Muscle of leg (tissue), 11 donors: Measurements from ENCODE around the gene MICU1. TPM values are rescaled to one million over a fixed set of nuclear protein-coding genes. Genes with fewer than 3 reads are reported as not detected.

Experiments
- DNase-seq: peaks from one replicate; pipeline ENCODE4 v3.0.0; 2013
- H3K27ac ChIP-seq: one replicate; pipeline ENCODE4 v1.5.1; 2013; ENCODE audit warnings: mild to moderate bottlenecking, low read length, control low read depth
- H3K27me3 ChIP-seq: one replicate; pipeline ENCODE4 v1.6.1; 2013; ENCODE audit warnings: low read length; ENCODE audit not compliant: control insufficient read depth, insufficient read depth
- H3K36me3 ChIP-seq: one replicate; pipeline ENCODE4 v1.6.1; 2013; ENCODE audit warnings: low read length; ENCODE audit not compliant: control insufficient read depth, insufficient read depth
- H3K4me1 ChIP-seq: one replicate; pipeline ENCODE4 v1.6.1; 2013; ENCODE audit warnings: low read length; ENCODE audit not compliant: control insufficient read depth, insufficient read depth
- H3K4me3 ChIP-seq: one replicate; pipeline ENCODE4 v1.5.1; 2013; ENCODE audit warnings: low read length, control low read depth
- H3K9me3 ChIP-seq: replicated peaks from 2 replicates; pipeline ENCODE4 v1.6.1; 2013; ENCODE audit warnings: low read depth, low read length; ENCODE audit not compliant: control insufficient read depth
- WGBS: methylation state at CpG from one replicate; pipeline ENCODE4 v1.1.5; 2013; ENCODE audit warnings: missing lambda C conversion rate; ENCODE audit not compliant: insufficient coverage; 5-methylcytosine and 5-hydroxymethylcytosine counted together
- polyA plus RNA-seq, 8 donors: library from polyadenylated mRNA; unstranded; fragments of 120-200 nt; gene quantifications; one replicate each; pipeline versions ENCODE4 v1.2.1 to v1.2.3, GENCODE V29; 2013; ENCODE audit warnings: inconsistent platforms in 1 of 8, low replicate concordance in 1 of 8; ENCODE audit not compliant: insufficient read length in 8 of 8, insufficient read depth in 1 of 8
- total RNA-seq: library from RNA; stranded (reverse); fragments of 120-200 nt; gene quantifications from one replicate; pipeline ENCODE4 v1.2.4, GENCODE V29; 2013

MICU1 gene
- total and polyA plus RNA-seq, 9 donors, result 67.7 to 129 (median 81.6) TPM

DNA sequence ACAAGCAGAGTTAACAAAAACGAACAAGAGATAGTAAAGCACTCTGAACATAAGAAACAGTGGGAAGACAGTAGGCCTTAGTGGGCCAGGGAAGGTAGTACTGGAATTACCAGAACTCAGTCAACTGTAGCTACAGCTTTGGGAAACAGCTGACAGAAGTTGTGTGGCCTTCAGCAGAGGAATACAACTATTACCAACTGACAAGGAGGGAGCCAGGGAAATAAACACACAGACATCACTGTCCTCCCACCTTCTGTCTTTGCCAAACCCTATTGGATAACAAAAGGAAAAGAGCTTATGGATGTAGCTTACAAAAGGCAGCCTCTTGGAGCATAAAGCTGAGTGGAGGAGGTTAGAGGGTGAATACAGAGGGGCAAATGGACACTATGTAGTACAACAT lies 15.4 kb downstream of the MICU1 start:
- no peaks in the 10 kb centered on the region for H3K27me3 ChIP-seq
- peaks cover 2% of the 10 kb centered on the region for H3K4me1 ChIP-seq
- DNase-seq, result peak; percentile 32
- WGBS, result no CpG with 5 or more reads among the region's 1 CpG
- no peak overlapping the region for H3K4me3 ChIP-seq
- H3K36me3 ChIP-seq, result no peaks in the 10 kb centered on the region
- H3K27ac ChIP-seq, result peak overlapping the region; percentile 25
- H3K9me3 ChIP-seq, result no peaks in the 10 kb centered on the region

DNA sequence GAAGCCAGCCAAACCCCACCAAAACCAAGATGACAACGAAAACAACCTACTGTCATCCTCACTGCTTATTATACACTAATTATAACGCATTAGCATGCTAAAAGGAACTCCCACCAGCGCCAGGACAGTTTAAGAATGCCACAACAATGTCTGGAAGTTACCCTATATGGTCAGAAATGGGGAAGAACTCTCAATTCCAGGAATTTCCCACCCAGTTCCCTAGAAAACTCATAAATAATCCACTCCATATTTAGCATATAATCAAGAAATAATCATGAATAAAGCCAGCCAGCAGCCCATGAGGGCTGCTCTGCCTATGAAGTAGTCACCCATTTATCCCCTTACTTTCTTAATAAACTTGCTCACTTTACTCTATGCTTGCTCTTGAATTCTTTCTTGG lies 20.8 kb downstream of the MICU1 start:
- H3K36me3 ChIP-seq, result no peaks in the 10 kb centered on the region
- no CpG with 5 or more reads among the region's 3 CpGs for WGBS
- no peak overlapping the region for H3K27ac ChIP-seq
- no peak overlapping the region for H3K4me3 ChIP-seq
- no peaks in the 10 kb centered on the region for H3K4me1 ChIP-seq
- no peaks in the 10 kb centered on the region for H3K27me3 ChIP-seq
- H3K9me3 ChIP-seq, result no peaks in the 10 kb centered on the region
- no peak for DNase-seq

DNA sequence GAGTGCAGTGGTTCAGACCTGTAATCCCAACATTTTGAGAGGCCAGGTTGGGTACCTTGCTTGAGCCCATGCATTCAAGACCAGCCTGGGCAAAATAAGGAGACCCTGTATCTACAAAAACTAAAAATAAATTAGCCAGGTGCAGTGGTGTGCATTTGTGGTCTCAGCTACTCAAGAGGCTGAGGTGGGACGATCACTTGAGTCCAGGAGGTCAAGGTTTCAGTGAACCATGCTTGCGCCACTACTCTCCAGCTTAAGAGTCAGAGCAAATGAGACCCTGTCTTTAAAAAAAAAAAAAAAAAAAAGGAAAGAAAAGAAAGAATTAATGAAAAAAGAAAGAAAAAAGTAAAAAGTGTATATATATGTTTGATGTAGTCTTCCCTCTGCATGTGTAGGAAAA lies 24.7 kb downstream of the MICU1 start:
- WGBS, result 83% methylated on average over 1 of the region's 2 CpGs

DNA sequence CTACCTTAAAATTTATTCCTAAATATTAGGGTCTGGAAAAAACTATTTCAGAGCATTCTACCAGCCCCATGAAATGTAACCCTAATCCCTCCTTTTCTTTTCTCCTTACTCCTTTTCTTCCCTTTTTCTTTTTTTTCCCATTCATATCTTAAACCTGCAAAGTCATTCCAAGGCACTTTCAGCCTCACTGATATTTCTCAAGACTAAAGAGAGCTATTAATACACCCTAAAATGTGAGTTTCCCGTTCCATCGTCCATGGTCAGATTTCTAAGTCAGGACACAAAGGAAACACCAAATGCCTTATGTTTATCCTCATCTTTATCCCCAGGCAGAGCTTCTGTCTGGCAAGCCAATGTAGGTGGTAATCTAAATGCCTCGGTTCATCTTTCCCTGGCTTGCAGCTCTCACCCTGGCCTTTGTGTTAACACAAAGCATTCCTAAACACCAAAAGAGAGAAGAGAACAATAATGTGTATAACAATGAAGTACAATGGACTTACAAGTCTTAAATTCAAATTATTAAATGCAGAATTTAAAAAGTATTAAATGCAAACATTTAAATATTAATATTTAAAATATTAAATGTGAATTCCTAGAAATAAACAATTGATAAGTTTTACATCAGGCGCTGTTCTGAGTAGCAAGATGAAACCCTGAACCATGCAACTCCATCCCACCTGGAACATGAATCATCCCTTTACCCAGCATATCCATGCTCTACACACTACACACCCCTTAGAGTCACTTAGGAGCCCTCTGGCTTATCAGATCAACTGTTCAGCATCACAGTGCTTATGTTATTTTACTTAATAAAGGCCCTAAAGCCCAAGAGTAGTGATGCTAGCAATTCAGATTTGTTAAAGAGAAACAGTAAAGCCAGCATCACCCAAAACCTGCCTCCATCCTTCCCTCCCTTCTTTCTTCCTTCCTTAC lies 26.8 kb downstream of the MICU1 start:
- WGBS, result 79% methylated on average over 2 of the region's 4 CpGs

More for the DNA sequence above, 24.7 kb downstream of the MICU1 start:
- Histone ChIP-seq H3K27me3 (no peaks in the 10 kb centered on the region), H3K27ac (no peak overlapping the region), H3K4me1 (no peaks in the 10 kb centered on the region), H3K36me3 (no peaks in the 10 kb centered on the region), H3K9me3 (no peaks in the 10 kb centered on the region), H3K4me3 (no peak overlapping the region)
- no peak for DNase-seq

DNA sequence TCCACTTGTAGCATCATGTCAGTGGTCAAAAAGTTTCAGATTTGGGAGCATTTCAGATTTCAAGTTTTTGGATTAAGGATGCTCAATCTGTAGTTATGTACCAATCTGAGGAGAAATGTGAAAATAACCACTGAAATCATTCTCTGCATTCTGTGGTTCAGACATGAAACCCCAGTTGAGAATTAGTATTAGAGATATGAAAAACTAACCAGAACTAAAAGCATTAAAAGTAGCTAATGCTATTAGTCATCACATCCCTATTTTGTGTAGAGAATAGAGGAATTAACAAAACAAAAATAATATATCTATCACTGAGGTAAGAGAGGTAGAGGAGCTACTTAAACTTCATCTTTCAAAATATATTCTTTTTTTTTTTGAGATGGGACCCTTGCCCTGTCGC lies 28.0 kb downstream of the MICU1 start:
- Histone ChIP-seq H3K9me3 (no peaks in the 10 kb centered on the region), H3K27me3 (no peaks in the 10 kb centered on the region), H3K27ac (no peak overlapping the region), H3K36me3 (no peaks in the 10 kb centered on the region), H3K4me1 (no peaks in the 10 kb centered on the region), H3K4me3 (no peak overlapping the region)
- no CpG with 5 or more reads among the region's 1 CpG for WGBS
- no peak for DNase-seq

More for the DNA sequence above, 26.8 kb downstream of the MICU1 start:
- Histone ChIP-seq H3K36me3 (no peaks in the 10 kb centered on the region), H3K27ac (no peak overlapping the region), H3K4me1 (no peaks in the 10 kb centered on the region), H3K27me3 (no peaks in the 10 kb centered on the region), H3K9me3 (no peaks in the 10 kb centered on the region), H3K4me3 (no peak overlapping the region)
- no peak for DNase-seq

DNA sequence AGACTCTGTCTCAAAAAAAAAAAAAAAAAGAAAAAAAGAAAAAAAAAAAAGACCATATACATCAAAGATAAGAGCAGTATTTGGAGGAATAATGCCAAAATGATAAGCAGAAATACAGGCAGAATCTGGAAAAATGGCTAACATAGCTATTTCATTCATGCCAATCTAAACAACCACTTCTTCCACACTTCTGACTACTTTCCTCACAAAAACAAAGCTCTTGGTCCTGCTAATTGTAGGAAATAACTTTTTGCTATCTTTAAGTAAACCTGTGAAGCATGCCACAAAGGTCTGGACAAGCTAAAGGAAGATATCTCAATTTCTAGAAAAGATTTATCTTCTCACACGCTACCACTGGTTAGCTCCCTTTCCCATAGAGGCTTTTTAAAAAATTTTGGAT lies 30.4 kb downstream of the MICU1 start:
- H3K36me3 ChIP-seq, result no peaks in the 10 kb centered on the region
- DNase-seq, result no peak
- H3K27me3 ChIP-seq, result no peaks in the 10 kb centered on the region
- H3K27ac ChIP-seq, result no peak overlapping the region
- peaks cover 3% of the 10 kb centered on the region for H3K9me3 ChIP-seq
- no peak overlapping the region for H3K4me3 ChIP-seq
- WGBS, result no CpG with 5 or more reads among the region's 1 CpG
- no peaks in the 10 kb centered on the region for H3K4me1 ChIP-seq

DNA sequence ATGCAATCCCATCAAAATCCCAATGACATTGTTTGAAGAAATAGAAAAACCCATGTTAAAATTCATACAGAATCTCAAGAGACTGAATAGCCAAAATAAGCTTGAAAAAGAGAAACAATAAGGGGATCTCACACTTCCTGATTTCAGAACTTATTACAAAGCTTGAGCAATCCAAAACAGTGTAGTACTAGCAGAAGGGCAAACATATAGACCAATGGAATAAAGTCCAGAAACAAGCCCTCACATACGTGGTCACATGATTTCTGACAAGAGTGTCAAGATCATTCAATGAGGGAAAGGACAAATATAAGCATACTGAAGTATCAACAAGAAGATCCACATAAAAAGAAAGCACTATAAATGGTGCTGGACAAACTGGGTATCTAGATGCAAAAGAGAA lies 31.9 kb downstream of the MICU1 start:
- no peaks in the 10 kb centered on the region for H3K27me3 ChIP-seq
- H3K4me3 ChIP-seq, result no peak overlapping the region
- H3K9me3 ChIP-seq, result peaks cover 3% of the 10 kb centered on the region
- no peak overlapping the region for H3K27ac ChIP-seq
- no peaks in the 10 kb centered on the region for H3K4me1 ChIP-seq
- DNase-seq, result no peak
- H3K36me3 ChIP-seq, result no peaks in the 10 kb centered on the region
- no CpG with 5 or more reads among the region's 1 CpG for WGBS

DNA sequence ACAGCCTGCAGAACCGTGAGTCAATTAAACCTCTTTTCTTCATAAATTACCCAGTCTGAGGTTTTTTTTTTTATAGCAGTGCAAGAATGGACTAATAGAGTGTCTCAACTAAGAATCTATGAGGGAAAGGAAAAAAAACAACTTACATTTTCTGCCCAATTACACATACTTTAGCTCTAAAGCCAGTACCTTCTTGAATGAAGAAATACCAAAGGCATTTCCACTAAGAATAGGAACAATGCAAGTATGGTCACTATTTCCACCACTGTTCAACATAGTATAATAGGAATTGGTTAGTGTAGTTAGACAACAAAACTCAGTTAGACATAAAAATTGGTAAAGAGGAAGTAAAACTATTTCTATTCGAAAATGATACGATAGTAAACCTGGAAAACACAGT lies 37.6 kb downstream of the MICU1 start:
- no CpG with 5 or more reads among the region's 3 CpGs for WGBS
- H3K36me3 ChIP-seq, result no peaks in the 10 kb centered on the region
- no peaks in the 10 kb centered on the region for H3K4me1 ChIP-seq
- H3K9me3 ChIP-seq, result peaks cover 3% of the 10 kb centered on the region
- H3K4me3 ChIP-seq, result no peak overlapping the region
- no peaks in the 10 kb centered on the region for H3K27me3 ChIP-seq
- no peak overlapping the region for H3K27ac ChIP-seq
- no peak for DNase-seq

DNA sequence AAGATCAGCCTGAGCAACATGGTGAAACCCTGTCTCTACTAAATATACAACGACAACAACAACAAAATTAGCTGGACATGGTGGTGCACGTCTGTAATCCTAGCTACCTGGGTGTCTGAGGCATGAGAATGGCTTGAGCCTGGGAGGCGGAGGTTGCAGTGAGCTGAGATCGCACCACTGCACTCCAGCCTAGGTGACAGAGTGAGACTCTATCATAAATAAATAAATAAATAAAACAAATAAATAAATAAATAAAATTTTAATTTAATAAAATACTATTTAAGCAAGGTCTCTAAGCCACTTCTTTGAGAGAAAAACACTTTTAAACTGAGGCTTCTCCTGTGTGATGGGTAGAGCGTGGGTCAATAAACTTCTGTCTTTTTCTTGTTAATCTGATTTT lies 38.3 kb downstream of the MICU1 start:
- DNase-seq, result no peak
- no peaks in the 10 kb centered on the region for H3K36me3 ChIP-seq
- H3K4me3 ChIP-seq, result no peak overlapping the region
- H3K27ac ChIP-seq, result no peak overlapping the region
- H3K4me1 ChIP-seq, result no peaks in the 10 kb centered on the region
- peaks cover 2% of the 10 kb centered on the region for H3K9me3 ChIP-seq
- no peaks in the 10 kb centered on the region for H3K27me3 ChIP-seq
- WGBS, result no CpG with 5 or more reads among the region's 5 CpGs

DNA sequence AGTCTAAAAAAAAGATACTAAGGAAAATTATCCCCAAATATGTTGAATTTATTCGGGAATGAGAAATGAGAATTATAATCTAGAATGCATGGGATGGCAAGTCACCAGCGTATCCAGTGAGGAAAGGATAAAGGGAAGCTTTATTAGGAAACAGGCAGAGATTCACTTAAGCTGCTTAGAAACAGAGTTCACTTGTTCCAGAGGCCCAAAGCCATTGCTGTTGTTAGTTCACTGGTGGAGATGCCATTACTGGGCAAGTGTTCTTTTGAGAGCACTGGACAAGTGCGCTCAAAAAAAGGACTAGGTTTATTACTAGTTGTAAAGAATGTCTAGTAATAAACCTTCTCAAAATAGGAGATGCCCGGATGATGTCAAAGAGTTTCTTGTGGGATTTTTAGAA lies 51.2 kb downstream of the MICU1 start:
- no peaks in the 10 kb centered on the region for H3K27me3 ChIP-seq
- WGBS, result 75% methylated on average over 1 of the region's 4 CpGs
- no peak overlapping the region for H3K4me3 ChIP-seq
- H3K4me1 ChIP-seq, result no peaks in the 10 kb centered on the region
- no peak for DNase-seq
- no peak overlapping the region for H3K27ac ChIP-seq
- no peaks in the 10 kb centered on the region for H3K36me3 ChIP-seq
- H3K9me3 ChIP-seq, result no peaks in the 10 kb centered on the region
